Inferior parietal cortex (tissue), 1 donor: ENCODE data around the gene EEF2K.
A peak's percentile ranks its signal among the peaks of the same experiment; 100 is the strongest.

Experiments used
- DNase-seq: peaks from one replicate; pipeline ENCODE4 v3.0.0-alpha.2; 2016; ENCODE audit errors: extremely low spot score

EEF2K gene

DNA sequence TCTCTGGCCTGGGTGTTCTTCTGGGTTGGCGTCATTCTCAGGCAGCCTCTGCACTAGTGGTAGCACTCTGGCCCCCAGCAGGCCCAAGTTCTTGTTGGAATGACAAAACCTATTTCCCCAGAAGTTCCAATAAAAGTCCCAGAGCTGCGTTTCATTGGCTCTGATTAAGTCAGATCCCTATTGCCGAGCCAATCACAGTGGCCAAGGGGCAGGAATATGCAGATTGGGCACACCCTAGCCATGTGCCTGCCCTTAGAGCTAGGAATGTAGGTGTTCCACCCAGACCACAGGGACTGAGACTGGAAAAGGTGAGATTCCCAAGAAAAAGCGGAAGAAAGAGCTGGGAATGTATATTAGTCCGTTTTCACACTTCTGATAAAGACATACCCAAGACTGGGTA lies 46.2 kb downstream of the EEF2K start:
- DNase-seq, result no peak

DNA sequence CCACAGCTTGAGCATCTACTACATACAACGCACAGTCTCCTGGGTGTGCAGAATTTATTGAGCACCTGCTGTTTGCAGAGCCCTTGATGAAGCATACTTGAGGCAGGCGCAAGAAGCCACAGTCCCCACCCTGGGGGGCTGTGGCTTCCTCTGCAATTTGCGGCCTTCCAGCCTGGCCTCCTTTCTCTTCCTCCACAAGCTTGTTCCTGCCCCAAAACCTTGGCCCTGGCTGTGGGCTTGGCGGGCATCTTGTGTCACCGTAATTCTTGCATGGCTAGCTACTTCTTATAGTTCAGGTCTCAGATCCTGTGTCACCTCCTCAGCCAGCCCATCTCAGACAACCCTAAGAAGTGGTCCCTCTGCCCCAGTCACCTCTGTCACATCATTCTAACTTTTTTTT lies 47.2 kb downstream of the EEF2K start:
- no peak for DNase-seq

DNA sequence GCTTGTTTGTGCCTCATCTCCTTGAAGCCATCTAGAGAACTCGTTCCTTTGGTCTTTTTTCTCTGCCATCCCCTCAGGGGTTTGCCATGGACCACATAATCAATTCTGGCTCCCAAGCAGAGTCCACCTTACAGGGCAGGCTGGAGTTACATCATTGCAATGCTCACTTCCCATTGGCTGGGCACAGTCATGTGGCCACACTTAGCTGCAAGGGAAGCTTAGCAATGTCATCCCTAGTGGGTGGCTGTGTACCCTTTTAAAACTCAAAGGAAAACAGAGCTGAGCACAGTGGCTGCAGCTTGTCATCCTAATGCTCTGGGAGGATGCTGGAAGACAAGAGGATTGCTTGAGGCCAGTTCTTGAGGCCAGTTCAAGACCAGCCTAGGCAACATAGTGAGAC lies 49.3 kb downstream of the EEF2K start:
- no peak for DNase-seq

DNA sequence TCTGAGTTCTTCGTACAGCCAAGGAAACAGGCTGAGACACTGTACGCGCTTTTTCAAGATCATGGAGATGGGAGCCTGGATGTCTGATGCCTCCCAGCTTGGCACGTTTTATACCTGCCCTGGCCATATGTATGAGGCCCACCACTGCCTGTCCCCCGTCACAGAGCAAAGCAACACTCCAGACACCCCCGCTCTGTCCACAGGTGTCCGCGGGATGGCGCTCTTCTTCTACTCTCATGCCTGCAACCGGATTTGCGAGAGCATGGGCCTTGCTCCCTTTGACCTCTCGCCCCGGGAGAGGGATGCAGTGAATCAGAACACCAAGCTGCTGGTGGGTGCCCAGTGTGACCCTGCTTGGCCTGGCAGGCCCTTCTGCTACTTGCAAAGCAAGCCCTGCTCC lies 51.4 kb downstream of the EEF2K start:
- no peak for DNase-seq

DNA sequence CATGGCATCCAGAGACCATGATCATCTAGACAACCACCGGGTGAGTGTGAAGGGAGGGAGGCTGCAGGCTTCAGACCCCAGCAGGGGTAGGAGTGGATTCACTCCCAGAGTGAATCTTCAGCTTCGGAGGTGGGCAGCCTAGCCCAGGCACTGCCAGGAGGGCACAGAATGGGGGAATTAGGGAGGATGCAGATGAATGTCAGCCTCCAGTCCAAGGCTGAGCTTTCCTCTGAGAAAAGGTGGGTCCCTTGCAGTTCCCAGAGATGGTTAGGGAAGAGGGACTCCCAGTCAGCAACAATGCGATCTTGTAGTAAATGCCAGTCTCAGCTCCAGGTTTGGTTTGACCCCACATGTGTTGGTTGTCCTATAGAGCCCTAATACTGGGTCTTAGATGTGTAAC lies 54.4 kb downstream of the EEF2K start:
- no peak for DNase-seq

DNA sequence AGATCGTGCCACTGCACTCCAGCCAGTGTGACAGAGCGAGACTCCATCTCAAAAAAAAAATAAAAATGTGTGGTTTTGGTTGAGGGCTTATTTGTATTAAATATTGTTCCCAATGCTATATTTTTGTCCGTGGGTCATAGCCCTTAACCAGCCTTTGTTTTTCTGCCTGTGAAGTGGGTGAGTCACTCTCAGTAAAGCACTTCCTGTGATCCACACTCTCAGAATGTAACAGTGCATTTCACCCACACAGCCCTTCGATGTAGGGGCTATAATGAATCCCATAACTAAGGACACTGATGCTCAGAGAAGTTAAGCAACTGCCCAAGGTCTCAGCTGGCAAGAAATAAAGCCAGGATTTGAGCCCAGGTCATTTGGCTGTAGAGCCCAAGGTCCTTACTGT lies 56.4 kb downstream of the EEF2K start:
- DNase-seq, result no peak

DNA sequence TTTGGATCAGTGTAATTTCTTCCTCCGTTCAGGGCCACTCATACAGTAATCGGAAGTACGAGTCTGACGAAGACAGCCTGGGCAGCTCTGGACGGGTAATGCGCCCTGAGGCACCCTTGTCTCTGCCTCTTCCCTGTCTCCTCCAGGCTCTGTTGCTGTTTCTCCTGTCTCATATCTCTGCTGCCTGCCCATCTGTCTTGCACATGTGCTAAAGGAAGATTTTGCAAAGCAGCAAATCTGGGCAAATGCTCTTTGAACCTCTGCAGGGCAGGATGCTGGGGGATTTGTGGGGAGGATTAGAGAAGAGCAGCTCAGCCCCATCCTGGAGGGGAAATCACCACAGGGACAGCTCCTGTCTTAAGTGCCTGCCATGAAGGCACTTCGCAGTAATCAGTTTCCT lies 58.7 kb downstream of the EEF2K start:
- no peak for DNase-seq

DNA sequence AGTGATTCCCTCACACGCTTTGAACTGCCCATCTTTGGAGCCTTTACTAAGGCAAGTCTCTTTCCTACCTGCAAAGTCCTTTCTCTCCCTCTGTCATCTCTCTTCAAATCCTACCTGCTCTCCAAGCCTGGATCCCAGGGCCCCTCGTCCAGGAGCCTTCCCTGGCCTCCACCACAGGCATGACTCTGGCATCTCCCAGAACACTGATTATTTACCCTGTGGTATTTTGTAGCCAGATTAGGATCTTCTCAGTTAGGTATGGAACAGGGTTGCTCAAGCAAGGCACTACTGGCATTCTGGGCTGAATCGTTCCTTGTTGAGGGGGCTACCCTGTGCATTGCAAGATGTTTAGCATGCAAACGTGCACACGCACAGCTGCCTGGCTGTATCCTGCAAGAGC lies 59.3 kb downstream of the EEF2K start:
- no peak for DNase-seq

DNA sequence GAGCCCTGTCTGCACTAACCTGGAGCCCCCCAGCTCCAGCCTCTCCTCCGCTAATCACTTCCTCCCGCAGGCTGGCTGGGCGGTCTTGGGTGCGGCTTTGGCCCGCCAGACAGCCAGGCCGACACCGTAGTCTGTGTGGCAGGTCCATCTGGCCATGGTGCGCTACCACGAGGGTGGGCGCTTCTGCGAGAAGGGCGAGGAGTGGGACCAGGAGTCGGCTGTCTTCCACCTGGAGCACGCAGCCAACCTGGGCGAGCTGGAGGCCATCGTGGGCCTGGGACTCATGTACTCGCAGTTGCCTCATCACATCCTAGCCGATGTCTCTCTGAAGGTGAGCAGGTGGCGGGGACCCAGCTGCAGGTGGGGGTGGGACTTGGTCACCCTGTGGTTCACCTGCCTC lies 60.5 kb downstream of the EEF2K start:
- DNase-seq, result no peak

DNA sequence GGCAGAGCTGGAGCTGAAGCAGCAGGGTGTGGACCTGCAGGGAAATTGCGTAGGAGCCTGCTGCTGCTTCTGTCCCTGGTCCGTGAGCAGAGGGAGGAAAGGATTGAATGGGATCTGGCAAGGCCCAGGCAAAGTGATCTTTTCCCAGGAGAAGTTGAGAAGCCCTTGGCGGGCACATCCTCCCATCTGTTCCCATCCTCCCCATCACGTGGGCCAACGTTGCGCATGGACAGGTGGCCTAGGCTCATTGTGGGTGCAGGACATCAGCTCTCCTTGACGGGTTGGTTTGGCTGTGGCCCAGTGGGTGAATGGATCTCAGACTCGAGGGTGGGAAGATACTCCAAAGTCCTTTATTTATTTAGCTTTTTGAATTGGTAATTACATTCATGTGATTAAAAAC lies 61.7 kb downstream of the EEF2K start:
- no peak for DNase-seq

DNA sequence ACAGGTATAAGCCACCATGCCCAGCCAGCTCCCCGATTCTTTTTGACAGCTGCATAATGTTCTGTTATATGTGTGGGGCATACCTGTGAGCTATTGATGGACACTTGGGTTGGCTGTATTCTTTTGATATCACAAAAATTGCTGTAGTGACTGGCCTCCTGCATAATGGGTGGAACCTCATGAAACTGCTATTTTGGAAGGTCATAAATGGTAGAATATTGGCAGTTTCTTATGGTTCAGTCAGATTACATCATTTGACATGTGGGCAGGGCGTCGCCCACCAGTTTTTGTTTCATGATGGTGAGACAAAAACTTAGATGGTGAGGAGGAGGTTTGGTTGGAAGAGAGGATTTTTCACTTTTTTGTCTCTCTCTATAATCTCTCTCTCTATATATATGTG lies 64.4 kb downstream of the EEF2K start:
- DNase-seq, result no peak

DNA sequence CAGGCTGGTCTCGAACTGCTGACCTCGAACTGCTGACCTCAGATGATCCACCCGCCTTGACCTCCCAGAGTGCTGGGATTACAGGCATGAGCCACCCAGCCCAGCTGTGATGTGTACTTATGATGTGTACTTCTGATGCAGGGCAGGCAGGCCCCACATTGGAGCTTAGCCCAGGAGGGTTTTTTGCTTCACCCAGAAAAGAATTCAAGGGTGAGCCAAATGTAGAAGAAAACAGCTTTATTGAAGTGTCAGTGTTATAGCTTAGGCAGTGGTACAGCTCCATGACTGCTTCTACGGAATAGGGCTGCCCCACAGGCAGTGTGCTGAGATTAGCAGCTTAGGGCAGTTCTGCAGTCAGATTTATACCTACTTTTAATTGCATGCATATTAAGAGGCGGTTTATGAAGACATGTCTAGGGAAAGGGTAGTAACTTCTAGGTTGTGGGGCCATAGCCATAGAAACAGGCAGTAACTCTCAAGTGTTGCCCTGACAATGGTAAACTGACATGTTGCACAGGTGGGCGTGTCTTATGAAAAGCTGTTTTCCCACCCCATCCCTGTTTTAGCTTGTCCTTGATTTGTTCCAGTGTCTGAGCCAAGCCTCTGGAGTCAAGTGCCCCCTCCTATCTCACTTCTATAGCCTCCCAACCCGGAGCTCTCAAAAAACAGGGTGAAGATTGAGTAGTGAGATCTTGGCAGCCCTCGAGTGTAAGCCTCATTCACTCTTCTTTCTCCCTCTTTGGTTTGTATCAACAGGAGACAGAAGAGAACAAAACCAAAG lies 67.0 kb downstream of the EEF2K start:
- DNase-seq, result no peak

DNA sequence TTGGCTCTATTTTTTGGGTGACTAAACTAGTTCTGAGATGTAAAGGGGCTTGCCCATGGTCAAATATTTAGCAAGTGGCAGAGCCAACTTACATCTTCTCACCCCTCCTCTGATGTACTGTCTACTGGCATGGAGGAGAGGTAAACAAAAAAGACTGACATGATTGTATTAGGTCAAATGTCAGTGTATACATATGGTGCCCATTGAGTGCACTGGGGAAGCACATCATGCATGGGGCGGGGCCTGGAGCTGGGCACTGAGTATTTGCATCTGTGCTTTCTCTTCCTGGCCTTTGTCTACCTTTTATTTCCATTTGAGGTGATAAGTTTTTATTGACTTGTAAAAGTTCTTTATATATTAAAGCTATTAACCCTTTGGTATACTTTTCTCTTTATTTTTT lies 68.8 kb downstream of the EEF2K start:
- DNase-seq, result no peak

DNA sequence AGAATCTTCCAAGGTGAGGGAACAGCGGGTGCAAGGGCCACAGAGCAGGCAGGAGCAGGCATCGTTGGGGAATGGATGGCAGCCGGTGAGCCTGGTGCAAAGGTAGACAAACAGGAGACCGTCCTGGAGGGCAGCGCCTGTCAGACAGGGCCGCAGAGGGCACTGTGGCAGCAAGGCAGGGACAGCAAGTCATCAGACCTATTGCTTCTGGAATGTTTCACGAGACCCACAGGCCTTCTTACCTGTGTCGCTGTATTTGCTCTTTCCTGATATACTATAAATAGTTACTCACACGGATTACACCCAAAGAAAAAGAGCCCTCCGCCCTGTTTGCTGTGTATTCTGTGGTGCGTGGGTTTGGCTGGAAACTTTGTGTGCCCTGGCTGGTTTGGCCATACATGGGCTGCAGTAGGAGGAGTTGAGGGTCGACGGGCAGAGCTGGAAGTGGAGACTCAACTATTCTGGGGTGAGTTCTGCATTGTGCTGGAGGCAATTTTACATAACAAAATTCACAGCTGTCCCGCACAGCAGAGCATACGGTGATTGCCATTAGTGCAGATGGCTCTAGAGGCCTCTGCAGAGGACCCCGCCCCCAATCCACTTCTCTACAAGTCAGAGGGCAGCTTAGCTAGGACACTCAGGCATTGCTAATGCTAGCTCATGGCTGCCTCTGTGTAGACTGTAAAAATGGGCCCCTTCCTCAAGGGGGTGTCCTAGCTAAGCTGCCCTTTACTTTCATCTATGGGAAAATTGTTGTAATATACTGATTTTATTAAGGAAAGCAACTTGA lies 72.6 kb downstream of the EEF2K start:
- no peak for DNase-seq

DNA sequence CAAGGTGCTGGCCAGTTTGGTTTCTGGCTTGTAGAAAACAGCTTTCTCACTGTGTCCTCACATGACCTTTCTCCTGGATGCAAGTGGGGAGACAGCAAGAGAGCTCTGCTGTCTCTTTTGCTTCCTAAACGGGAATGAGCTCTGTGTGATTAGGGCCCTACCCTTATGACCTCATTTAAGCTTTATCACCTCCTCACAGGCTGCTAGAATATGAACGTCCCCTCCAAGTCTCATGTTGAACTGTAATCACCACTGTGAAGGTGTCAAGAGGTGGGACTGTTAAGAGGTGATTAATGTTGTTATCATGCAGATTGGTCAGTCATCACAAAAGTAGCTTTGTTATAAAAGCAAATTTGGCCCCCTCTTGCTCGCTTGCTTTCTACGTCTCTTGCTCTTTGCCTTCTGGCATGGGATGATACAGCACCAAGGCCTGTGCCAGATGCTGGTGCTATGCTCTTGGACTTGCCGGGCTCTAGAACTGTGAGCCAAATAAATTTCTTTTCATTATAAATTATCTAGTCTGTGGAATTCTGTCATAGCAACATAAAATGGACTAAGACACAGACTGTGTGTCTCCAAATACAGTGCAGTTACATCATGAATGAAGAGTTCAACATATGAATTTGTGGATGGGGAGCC lies 76.3 kb downstream of the EEF2K start:
- peak; percentile 23 for DNase-seq

DNA sequence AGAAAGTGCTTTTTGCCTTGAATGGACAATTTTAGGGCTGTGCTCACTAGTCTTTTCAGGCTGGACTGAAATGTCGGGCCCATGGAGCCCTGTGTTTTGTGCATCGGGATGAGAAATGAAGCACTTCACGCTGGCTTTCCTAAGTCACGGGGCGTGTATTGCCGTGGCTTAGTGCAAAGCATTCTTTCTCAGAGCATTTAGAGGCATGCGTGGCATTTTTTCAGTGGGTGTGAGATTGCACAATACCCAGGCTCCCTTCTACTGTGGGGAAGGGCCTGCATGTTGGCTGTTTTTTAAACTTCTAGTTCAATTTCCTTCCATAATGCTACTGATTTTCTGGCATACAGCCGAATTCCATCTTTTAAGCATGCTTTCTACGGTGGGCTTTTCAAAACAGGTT lies 78.6 kb downstream of the EEF2K start:
- DNase-seq, result no peak

DNA sequence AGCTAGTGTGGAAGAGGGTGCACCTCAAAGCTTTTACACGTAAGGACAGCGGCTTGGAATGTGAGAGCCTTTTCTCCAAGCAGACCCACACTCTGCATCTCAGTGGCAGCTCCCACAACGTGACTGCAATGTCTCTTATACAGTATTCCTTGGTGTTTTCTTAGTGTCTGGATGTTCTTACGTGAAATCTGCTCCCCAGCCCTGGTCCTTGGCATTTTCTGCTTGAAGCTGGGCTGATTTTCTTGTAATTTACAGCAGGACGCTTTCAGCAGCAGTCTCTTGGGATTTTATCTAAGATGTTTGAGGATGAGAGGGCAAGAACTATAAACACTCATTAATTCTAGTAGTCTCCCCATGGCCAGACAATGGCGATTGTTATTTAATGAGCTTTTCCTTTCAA lies 79.0 kb downstream of the EEF2K start:
- DNase-seq, result no peak

DNA sequence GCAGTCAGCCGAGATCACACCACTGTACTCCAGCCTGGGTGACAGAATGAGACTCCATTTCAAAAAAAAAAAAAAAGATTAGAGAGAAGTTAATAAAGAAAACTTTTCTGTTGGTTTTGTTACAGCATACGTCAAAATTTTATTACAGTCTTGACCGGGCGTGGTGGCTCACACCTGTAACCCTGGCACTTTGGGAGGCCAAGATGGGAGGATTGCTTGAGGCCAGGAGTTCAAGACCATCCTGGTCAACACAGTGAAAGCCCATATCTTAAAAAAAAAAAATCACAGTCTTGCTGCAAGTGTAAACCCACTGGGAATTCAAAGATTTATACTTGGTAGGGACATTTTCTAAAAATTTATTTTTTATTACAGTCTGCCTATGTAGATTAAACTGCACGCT lies 84.9 kb downstream of the EEF2K start:
- DNase-seq, result no peak

DNA sequence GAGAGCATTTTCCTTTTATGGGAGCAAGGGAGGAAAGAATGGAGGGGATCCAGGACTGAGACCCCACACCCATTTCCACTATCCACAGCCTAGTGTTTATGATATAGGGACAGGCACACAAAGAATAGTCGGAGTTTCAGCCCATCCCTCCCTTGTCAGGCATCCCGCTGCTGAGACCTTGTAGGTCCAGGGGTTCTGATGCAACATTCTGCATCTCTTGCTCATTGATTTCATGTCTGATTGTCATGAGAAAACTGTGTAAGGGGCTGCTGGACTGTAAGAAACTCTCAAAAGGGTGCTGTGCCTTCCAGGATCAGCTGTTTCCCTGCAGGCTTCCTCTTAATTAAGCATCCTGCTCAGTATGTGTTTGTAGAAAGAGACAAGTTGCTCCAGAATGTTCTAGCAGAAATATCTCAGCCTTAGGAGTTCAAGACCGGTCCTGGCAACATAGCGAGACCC lies 85.8 kb downstream of the EEF2K start:
- no peak for DNase-seq

DNA sequence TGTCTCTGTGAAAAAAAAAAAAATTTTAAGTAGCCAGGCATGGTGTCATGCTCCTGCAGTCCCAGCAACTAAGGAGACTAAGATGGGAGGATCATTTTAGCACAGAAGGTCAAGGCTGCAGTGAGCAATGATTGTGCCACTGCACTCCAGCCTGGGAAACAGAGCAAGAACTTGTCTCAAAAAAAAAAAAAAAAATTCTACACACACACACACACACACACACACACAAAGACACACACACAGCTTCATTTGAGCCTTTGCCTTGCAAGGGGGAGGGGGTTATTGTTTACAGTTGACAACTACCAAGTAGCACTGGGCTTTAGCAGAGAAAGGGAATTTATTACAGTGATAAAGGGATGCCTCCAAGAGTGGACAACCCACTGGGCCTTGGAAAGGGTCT lies 86.2 kb downstream of the EEF2K start:
- DNase-seq, result no peak

DNA sequence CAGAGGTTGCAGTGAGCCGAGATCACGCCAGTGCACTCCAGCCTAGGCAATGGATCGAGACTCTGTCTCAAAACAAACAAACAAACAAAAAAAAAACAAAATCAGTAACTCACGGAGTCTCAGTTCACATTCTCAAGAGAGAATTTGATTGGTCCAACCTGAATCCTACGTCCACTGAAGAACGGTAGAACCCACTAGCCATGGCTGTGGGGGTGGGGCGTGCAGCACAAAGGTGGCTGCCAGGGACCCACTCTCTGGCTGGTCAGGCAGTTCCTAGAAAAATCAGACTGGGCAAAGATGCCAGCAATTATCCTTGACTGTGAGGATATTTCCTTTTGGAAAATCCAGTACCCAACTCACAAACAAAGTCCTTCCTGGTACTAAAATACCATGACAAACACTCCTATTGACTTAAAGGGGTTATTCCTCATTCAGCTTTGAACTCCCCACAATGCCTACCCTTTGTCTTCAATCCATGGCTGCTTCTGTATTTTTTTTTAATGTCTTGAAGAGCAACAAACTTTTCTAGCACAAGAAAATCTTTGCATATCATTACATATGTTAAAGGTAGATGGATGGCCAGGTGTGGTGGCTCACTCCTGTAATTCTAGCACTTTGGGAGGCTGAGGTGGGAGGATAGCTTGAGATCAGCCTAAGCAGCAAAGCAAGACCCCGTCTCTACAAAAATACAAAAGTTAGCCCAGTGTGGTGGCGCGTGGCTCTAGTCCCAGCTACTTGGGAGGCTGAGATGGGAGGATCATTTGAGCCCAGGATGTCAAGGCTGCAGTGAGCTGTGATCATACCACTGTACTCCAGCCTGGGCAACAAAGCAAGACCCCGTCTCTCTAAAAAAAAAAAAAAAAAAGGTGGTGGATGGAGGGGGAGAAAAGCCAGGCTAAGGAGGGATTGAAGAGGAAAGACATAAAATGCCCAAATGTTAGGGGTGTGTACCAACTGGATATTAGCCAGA lies 87.3 kb downstream of the EEF2K start:
- DNase-seq, result no peak
